Mesenchymal stem cell (in vitro differentiated cells and primary cell): ENCODE measurements around the gene CBLN1.

Source experiments
- DNase-seq: peaks from one replicate; pipeline ENCODE4 v3.0.0-alpha.2; 2013
- H2AFZ ChIP-seq: one replicate; pipeline ENCODE4 v1.6.1; 2013; ENCODE audit warnings: low read depth, mild to moderate bottlenecking, control low read depth, inconsistent platforms, low read length, moderate library complexity
- H2AK5ac ChIP-seq: 2 replicates; pipeline ENCODE4 v1.6.1; 2013; ENCODE audit warnings: low read length, moderate library complexity, mild to moderate bottlenecking, inconsistent platforms; ENCODE audit not compliant: severe bottlenecking
- H2BK120ac ChIP-seq: one replicate; pipeline ENCODE4 v1.6.1; 2013; ENCODE audit warnings: low read depth, mild to moderate bottlenecking, inconsistent platforms, low read length, moderate library complexity
- H2BK12ac ChIP-seq, 2 experiments: one replicate each; pipeline ENCODE4 v1.6.1; 2013; ENCODE audit warnings: inconsistent platforms in 2 of 2, low read length in 2 of 2, mild to moderate bottlenecking in 2 of 2, moderate library complexity in 2 of 2, control low read depth in 1 of 2
- H2BK15ac ChIP-seq: one replicate; pipeline ENCODE4 v1.6.1; 2013; ENCODE audit warnings: mild to moderate bottlenecking, low read depth, inconsistent platforms; ENCODE audit not compliant: poor library complexity, severe bottlenecking
- H2BK5ac ChIP-seq: 2 replicates; pipeline ENCODE4 v1.6.1; 2013; ENCODE audit warnings: low read depth, mild to moderate bottlenecking, low read length, control low read depth, inconsistent platforms; ENCODE audit not compliant: poor library complexity, severe bottlenecking
- H3K14ac ChIP-seq, 2 experiments: one replicate each; pipeline ENCODE4 v1.6.1; 2013; ENCODE audit warnings: inconsistent platforms in 2 of 2, low read length in 2 of 2, control low read depth in 1 of 2, mild to moderate bottlenecking in 1 of 2, moderate library complexity in 1 of 2
- H3K18ac ChIP-seq, 2 experiments: one replicate each; pipeline ENCODE4 v1.6.1; 2013; ENCODE audit warnings: inconsistent platforms in 2 of 2, low read length in 2 of 2, control low read depth in 1 of 2, low read depth in 1 of 2, mild to moderate bottlenecking in 1 of 2
- H3K23ac ChIP-seq, 2 experiments: one replicate each; pipeline ENCODE4 v1.6.1; 2013; ENCODE audit warnings: inconsistent platforms in 2 of 2, low read length in 2 of 2, mild to moderate bottlenecking in 2 of 2, moderate library complexity in 2 of 2, control low read depth in 1 of 2
- H3K27ac ChIP-seq: 2 replicates; pipeline ENCODE4 v1.5.1; 2013; ENCODE audit warnings: mild to moderate bottlenecking, moderate library complexity, low read length, control low read depth, inconsistent platforms; ENCODE audit not compliant: poor library complexity, severe bottlenecking
- H3K27me3 ChIP-seq, 2 experiments: 2 replicates each; pipeline versions ENCODE4 v1.6.1 to v1.7.0; 2013; ENCODE audit warnings: low read length in 2 of 2, mild to moderate bottlenecking in 2 of 2, moderate library complexity in 2 of 2, control low read depth in 1 of 2, inconsistent platforms in 1 of 2; ENCODE audit not compliant: control insufficient read depth in 1 of 2, insufficient read depth in 1 of 2
- H3K36me3 ChIP-seq, 2 experiments: 2 replicates each; pipeline versions ENCODE4 v1.6.1 to v1.7.0; 2013; ENCODE audit warnings: low read length in 2 of 2, control low read depth in 1 of 2, inconsistent platforms in 1 of 2, low read depth in 1 of 2, mild to moderate bottlenecking in 1 of 2; ENCODE audit not compliant: insufficient read depth in 2 of 2, control insufficient read depth in 1 of 2
- H3K4ac ChIP-seq, 2 experiments: one replicate each; pipeline ENCODE4 v1.6.1; 2013; ENCODE audit warnings: inconsistent platforms in 2 of 2, low read length in 2 of 2, mild to moderate bottlenecking in 2 of 2, moderate library complexity in 2 of 2, control low read depth in 1 of 2, low read depth in 1 of 2
- H3K4me1 ChIP-seq: 2 replicates; pipeline ENCODE4 v1.6.1; 2013; ENCODE audit warnings: low read depth, low read length, control low read depth; ENCODE audit not compliant: control insufficient read depth, insufficient read depth
- H3K4me2 ChIP-seq: 2 replicates; pipeline ENCODE4 v1.6.1; 2013; ENCODE audit warnings: low read length, mild to moderate bottlenecking, inconsistent platforms; ENCODE audit not compliant: poor library complexity, severe bottlenecking
- H3K4me3 ChIP-seq, 2 experiments: 2 replicates each; pipeline versions ENCODE4 v1.5.1 to v1.7.0; 2013; ENCODE audit warnings: low read length in 2 of 2, mild to moderate bottlenecking in 2 of 2, control low read depth in 1 of 2, low read depth in 1 of 2; ENCODE audit not compliant: insufficient read depth in 1 of 2
- H3K79me1 ChIP-seq: replicated peaks from 2 replicates; pipeline ENCODE4 v1.6.1; 2013; ENCODE audit warnings: mild to moderate bottlenecking, control low read depth, low read length, inconsistent platforms; ENCODE audit not compliant: poor library complexity, severe bottlenecking
- H3K9ac ChIP-seq: 2 replicates; pipeline ENCODE4 v1.7.0; 2013; ENCODE audit warnings: mild to moderate bottlenecking, low read length, moderate library complexity
- H3K9me3 ChIP-seq: 2 replicates; pipeline ENCODE4 v1.7.0; 2013; ENCODE audit warnings: mild to moderate bottlenecking, low read length; ENCODE audit not compliant: control insufficient read depth
- H4K8ac ChIP-seq: one replicate; pipeline ENCODE4 v1.6.1; 2013; ENCODE audit warnings: inconsistent platforms, mild to moderate bottlenecking, low read length, moderate library complexity
- H4K91ac ChIP-seq: one replicate; pipeline ENCODE4 v1.6.1; 2013; ENCODE audit warnings: mild to moderate bottlenecking, low read length, inconsistent platforms
- WGBS: methylation state at CpG from one replicate; pipeline ENCODE4 v1.1.7; 2013; ENCODE audit warnings: mixed read lengths; 5-methylcytosine and 5-hydroxymethylcytosine counted together

CBLN1 gene

GRCh38 chr16:49324703-49325102 lies 43.1 kb upstream of the CBLN1 start:
- H2AFZ ChIP-seq, result no peak overlapping the region
- no peak overlapping the region for H3K27ac ChIP-seq
- no peak overlapping the region for H3K4me2 ChIP-seq
- no peak overlapping the region for H2AK5ac ChIP-seq
- H3K9ac ChIP-seq, result no peak overlapping the region
- H4K8ac ChIP-seq, result no peak overlapping the region
- no peak overlapping the region for H3K14ac ChIP-seq
- H3K79me1 ChIP-seq, result no peaks in the 10 kb centered on the region
- H3K23ac ChIP-seq, result no peak overlapping the region
- H3K9me3 ChIP-seq, result no peaks in the 10 kb centered on the region
- 90% methylated on average over 7 of the region's 9 CpGs for WGBS
- no peak overlapping the region for H2BK5ac ChIP-seq
- no peak overlapping the region for H2BK12ac ChIP-seq
- no peak overlapping the region for H3K4ac ChIP-seq
- no peak overlapping the region for H4K91ac ChIP-seq
- DNase-seq, result no peak
- no peak overlapping the region for H3K18ac ChIP-seq
- H3K27me3 ChIP-seq, result no peaks in the 10 kb centered on the region
- no peak overlapping the region for H2BK120ac ChIP-seq
- H3K36me3 ChIP-seq, result no peaks in the 10 kb centered on the region
- H3K4me1 ChIP-seq, result no peaks in the 10 kb centered on the region
- no peak overlapping the region for H2BK15ac ChIP-seq
- no peak overlapping the region for H3K4me3 ChIP-seq

GRCh38 chr16:49315602-49316001 lies 34.0 kb upstream of the CBLN1 start:
- no peak for DNase-seq
- no peaks in the 10 kb centered on the region for H3K36me3 ChIP-seq
- H3K18ac ChIP-seq, result no peak overlapping the region
- no peaks in the 10 kb centered on the region for H3K9me3 ChIP-seq
- H3K27me3 ChIP-seq, result no peaks in the 10 kb centered on the region
- no peak overlapping the region for H3K27ac ChIP-seq
- no CpG with 5 or more reads among the region's 1 CpG for WGBS
- H3K23ac ChIP-seq, result no peak overlapping the region
- no peak overlapping the region for H2BK5ac ChIP-seq
- H3K4me1 ChIP-seq, result no peaks in the 10 kb centered on the region
- no peak overlapping the region for H3K4ac ChIP-seq
- no peak overlapping the region for H4K8ac ChIP-seq
- H4K91ac ChIP-seq, result no peak overlapping the region
- H2AK5ac ChIP-seq, result no peak overlapping the region
- no peak overlapping the region for H2AFZ ChIP-seq
- no peak overlapping the region for H2BK15ac ChIP-seq
- H3K4me3 ChIP-seq, result no peak overlapping the region
- H2BK120ac ChIP-seq, result no peak overlapping the region
- H2BK12ac ChIP-seq, result no peak overlapping the region
- H3K79me1 ChIP-seq, result no peaks in the 10 kb centered on the region
- no peak overlapping the region for H3K4me2 ChIP-seq
- no peak overlapping the region for H3K14ac ChIP-seq
- H3K9ac ChIP-seq, result no peak overlapping the region

- H2BK5ac ChIP-seq, result no peak overlapping the region
- no peaks in the 10 kb centered on the region for H3K4me1 ChIP-seq
- no peak overlapping the region for H2BK120ac ChIP-seq
- no peaks in the 10 kb centered on the region for H3K27me3 ChIP-seq
- no peak overlapping the region for H3K18ac ChIP-seq
- no peak overlapping the region for H3K4me2 ChIP-seq
- no peak overlapping the region for H3K4me3 ChIP-seq
- no peak overlapping the region for H2BK12ac ChIP-seq
- H3K14ac ChIP-seq, result peak overlapping the region in 1 of 2 experiments; percentile 3
- no peak overlapping the region for H3K4ac ChIP-seq
- H3K9me3 ChIP-seq, result no peaks in the 10 kb centered on the region
- H2BK15ac ChIP-seq, result no peak overlapping the region
- H2AK5ac ChIP-seq, result no peak overlapping the region
- H4K8ac ChIP-seq, result no peak overlapping the region
- no peak overlapping the region for H3K27ac ChIP-seq
- H3K23ac ChIP-seq, result no peak overlapping the region
- H4K91ac ChIP-seq, result no peak overlapping the region
- DNase-seq, result no peak
- H3K79me1 ChIP-seq, result no peaks in the 10 kb centered on the region
- no peaks in the 10 kb centered on the region for H3K36me3 ChIP-seq
- H3K9ac ChIP-seq, result no peak overlapping the region
- no peak overlapping the region for H2AFZ ChIP-seq
- 60% methylated on average over 9 of the region's 10 CpGs for WGBS
Measured at GRCh38 chr16:49312389-49312985, 30.8 kb upstream of the CBLN1 start.

GRCh38 chr16:49311823-49312222 lies 30.2 kb upstream of the CBLN1 start:
- Histone ChIP-seq H2BK12ac (no peak overlapping the region), H3K4me2 (no peak overlapping the region), H3K27me3 (no peaks in the 10 kb centered on the region), H2BK5ac (no peak overlapping the region), H4K91ac (no peak overlapping the region), H3K79me1 (no peaks in the 10 kb centered on the region), H3K36me3 (no peaks in the 10 kb centered on the region), H3K27ac (no peak overlapping the region), H3K4me1 (no peaks in the 10 kb centered on the region), H3K23ac (no peak overlapping the region), H3K9me3 (no peaks in the 10 kb centered on the region), H2AK5ac (no peak overlapping the region), H3K9ac (no peak overlapping the region), H4K8ac (no peak overlapping the region), H3K14ac (no peak overlapping the region), H2AFZ (no peak overlapping the region), H3K4me3 (no peak overlapping the region), H3K4ac (no peak overlapping the region), H3K18ac (no peak overlapping the region), H2BK120ac (no peak overlapping the region), H2BK15ac (no peak overlapping the region)
- 64% methylated on average over 5 of the region's 6 CpGs for WGBS
- DNase-seq, result no peak
